ENCODE data around the gene CKAP5. TPM values are rescaled to one million over a fixed set of nuclear protein-coding genes. Genes with fewer than 3 reads are reported as not detected.

CKAP5 gene
- total and polyA plus RNA-seq, 2 experiments from 2014 or later = 67.9 to 120 TPM

- H3K36me3 ChIP-seq (ENCODE audit: insufficient read depth) = no peaks in the 10 kb centered on the region
- H4K20me1 ChIP-seq (replicated peaks; ENCODE audit: insufficient read depth) = no peaks in the 10 kb centered on the region
- H3K4me3 Mint-ChIP-seq = no peak overlapping the region
- no peaks in the 10 kb centered on the region for H3K4me1 ChIP-seq (ENCODE audit: insufficient read depth)
- ATAC-seq = no peak
- peaks cover 1% of the 10 kb centered on the region for H3K27me3 Mint-ChIP-seq (ENCODE audit: insufficient read depth, low read depth, poor library complexity)
- no peak for DNase-seq (ENCODE audit: low spot score)
- peaks cover 5% of the 10 kb centered on the region; the same call in 1 of the 2 replicates for H3K79me2 ChIP-seq (replicated peaks; ENCODE audit: insufficient read depth)
- H3F3A ChIP-seq (replicated peaks; ENCODE audit: low read depth) = no peaks in the 10 kb centered on the region
- no peak overlapping the region for H3K4me3 ChIP-seq
- H3K27me3 ChIP-seq (ENCODE audit: insufficient read depth) = no peaks in the 10 kb centered on the region
- no peaks in the 10 kb centered on the region for H3K9me3 Mint-ChIP-seq
- H3K9me2 ChIP-seq (ENCODE audit: insufficient read depth) = no peaks in the 10 kb centered on the region
- TF ChIP-seq EZH2phosphoT487 (IDR thresholded peaks at IDR 0.05; ENCODE audit: unreplicated experiment) (no peak), REST (IDR thresholded peaks at IDR 0.05; ENCODE audit: unreplicated experiment) (no peak)
- peaks cover 4% of the 10 kb centered on the region; the same call in 1 of the 3 replicates for H3K36me3 Mint-ChIP-seq (ENCODE audit: low read depth)
- H3K27ac ChIP-seq (ENCODE audit: low read depth) = no peak overlapping the region
- no peak overlapping the region for H3K27ac Mint-ChIP-seq
- H3K4me1 Mint-ChIP-seq = peaks cover 12% of the 10 kb centered on the region; the same call in 2 of the 3 replicates
- no peak overlapping the region for H3K4me2 ChIP-seq
- H2AFZ ChIP-seq = no peak overlapping the region
These were observed 152.0 kb downstream of the CKAP5 start for GRCh38 chr11:46694072-46694471.

DNA sequence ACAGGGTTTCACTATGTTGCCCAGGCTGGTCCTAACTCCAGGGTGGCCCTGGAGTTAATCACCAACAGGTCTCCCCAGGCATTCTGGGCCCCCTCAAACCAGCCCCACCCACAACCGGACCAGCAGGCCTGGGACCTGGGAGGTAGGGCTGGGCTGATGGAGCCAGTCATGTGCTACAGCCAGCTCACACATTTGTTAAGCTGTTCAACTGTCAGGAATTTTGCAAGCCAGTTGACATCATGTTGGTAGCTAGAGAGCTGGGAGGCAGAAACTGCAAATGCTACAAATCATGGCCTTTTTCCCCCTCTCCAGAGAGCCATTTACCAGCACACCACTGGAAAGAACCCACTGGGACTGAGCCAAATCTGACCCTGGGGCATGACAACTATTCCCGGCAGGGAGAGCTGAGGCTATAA is 152.5 kb downstream of the CKAP5 start:
- DNase-seq (ENCODE audit: low spot score) = no peak
- no peaks in the 10 kb centered on the region for H3K9me3 Mint-ChIP-seq
- Histone ChIP-seq H2AFZ (no peak overlapping the region), H4K20me1 (replicated peaks; ENCODE audit: insufficient read depth) (no peaks in the 10 kb centered on the region), H3K4me1 (ENCODE audit: insufficient read depth) (no peaks in the 10 kb centered on the region), H3F3A (replicated peaks; ENCODE audit: low read depth) (no peaks in the 10 kb centered on the region), H3K79me2 (replicated peaks; ENCODE audit: insufficient read depth) (0 out of 2 replicates have a peak, but pooled peaks cover 3% of the 10 kb centered on the region), H3K36me3 (ENCODE audit: insufficient read depth) (no peaks in the 10 kb centered on the region), H3K4me2 (no peak overlapping the region), H3K9me2 (ENCODE audit: insufficient read depth) (no peaks in the 10 kb centered on the region), H3K27ac (ENCODE audit: low read depth) (no peak overlapping the region), H3K4me3 (no peak overlapping the region), H3K27me3 (ENCODE audit: insufficient read depth) (no peaks in the 10 kb centered on the region)
- H3K27ac Mint-ChIP-seq = no peak overlapping the region
- ATAC-seq = no peak
- H3K27me3 Mint-ChIP-seq (ENCODE audit: insufficient read depth, low read depth, poor library complexity) = peaks cover 1% of the 10 kb centered on the region
- peaks cover 7% of the 10 kb centered on the region; the same call in 1 of the 3 replicates for H3K4me1 Mint-ChIP-seq
- peaks cover 4% of the 10 kb centered on the region; the same call in 1 of the 3 replicates for H3K36me3 Mint-ChIP-seq (ENCODE audit: low read depth)
- no peak overlapping the region for H3K4me3 Mint-ChIP-seq
- TF ChIP-seq, protein P1, sequence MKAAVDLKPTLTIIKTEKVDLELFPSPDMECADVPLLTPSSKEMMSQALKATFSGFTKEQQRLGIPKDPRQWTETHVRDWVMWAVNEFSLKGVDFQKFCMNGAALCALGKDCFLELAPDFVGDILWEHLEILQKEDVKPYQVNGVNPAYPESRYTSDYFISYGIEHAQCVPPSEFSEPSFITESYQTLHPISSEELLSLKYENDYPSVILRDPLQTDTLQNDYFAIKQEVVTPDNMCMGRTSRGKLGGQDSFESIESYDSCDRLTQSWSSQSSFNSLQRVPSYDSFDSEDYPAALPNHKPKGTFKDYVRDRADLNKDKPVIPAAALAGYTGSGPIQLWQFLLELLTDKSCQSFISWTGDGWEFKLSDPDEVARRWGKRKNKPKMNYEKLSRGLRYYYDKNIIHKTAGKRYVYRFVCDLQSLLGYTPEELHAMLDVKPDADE (IDR thresholded peaks at IDR 0.05) = no peak
- TF ChIP-seq EZH2phosphoT487 (IDR thresholded peaks at IDR 0.05; ENCODE audit: unreplicated experiment) = no peak
- no peak for TF ChIP-seq CREB1 (CRISPR knock-in tag; IDR thresholded peaks at IDR 0.05; ENCODE audit: low read depth)
- TF ChIP-seq ZNF114 (CRISPR knock-in tag; IDR thresholded peaks at IDR 0.05) = no peak
- TF ChIP-seq, protein P2, sequence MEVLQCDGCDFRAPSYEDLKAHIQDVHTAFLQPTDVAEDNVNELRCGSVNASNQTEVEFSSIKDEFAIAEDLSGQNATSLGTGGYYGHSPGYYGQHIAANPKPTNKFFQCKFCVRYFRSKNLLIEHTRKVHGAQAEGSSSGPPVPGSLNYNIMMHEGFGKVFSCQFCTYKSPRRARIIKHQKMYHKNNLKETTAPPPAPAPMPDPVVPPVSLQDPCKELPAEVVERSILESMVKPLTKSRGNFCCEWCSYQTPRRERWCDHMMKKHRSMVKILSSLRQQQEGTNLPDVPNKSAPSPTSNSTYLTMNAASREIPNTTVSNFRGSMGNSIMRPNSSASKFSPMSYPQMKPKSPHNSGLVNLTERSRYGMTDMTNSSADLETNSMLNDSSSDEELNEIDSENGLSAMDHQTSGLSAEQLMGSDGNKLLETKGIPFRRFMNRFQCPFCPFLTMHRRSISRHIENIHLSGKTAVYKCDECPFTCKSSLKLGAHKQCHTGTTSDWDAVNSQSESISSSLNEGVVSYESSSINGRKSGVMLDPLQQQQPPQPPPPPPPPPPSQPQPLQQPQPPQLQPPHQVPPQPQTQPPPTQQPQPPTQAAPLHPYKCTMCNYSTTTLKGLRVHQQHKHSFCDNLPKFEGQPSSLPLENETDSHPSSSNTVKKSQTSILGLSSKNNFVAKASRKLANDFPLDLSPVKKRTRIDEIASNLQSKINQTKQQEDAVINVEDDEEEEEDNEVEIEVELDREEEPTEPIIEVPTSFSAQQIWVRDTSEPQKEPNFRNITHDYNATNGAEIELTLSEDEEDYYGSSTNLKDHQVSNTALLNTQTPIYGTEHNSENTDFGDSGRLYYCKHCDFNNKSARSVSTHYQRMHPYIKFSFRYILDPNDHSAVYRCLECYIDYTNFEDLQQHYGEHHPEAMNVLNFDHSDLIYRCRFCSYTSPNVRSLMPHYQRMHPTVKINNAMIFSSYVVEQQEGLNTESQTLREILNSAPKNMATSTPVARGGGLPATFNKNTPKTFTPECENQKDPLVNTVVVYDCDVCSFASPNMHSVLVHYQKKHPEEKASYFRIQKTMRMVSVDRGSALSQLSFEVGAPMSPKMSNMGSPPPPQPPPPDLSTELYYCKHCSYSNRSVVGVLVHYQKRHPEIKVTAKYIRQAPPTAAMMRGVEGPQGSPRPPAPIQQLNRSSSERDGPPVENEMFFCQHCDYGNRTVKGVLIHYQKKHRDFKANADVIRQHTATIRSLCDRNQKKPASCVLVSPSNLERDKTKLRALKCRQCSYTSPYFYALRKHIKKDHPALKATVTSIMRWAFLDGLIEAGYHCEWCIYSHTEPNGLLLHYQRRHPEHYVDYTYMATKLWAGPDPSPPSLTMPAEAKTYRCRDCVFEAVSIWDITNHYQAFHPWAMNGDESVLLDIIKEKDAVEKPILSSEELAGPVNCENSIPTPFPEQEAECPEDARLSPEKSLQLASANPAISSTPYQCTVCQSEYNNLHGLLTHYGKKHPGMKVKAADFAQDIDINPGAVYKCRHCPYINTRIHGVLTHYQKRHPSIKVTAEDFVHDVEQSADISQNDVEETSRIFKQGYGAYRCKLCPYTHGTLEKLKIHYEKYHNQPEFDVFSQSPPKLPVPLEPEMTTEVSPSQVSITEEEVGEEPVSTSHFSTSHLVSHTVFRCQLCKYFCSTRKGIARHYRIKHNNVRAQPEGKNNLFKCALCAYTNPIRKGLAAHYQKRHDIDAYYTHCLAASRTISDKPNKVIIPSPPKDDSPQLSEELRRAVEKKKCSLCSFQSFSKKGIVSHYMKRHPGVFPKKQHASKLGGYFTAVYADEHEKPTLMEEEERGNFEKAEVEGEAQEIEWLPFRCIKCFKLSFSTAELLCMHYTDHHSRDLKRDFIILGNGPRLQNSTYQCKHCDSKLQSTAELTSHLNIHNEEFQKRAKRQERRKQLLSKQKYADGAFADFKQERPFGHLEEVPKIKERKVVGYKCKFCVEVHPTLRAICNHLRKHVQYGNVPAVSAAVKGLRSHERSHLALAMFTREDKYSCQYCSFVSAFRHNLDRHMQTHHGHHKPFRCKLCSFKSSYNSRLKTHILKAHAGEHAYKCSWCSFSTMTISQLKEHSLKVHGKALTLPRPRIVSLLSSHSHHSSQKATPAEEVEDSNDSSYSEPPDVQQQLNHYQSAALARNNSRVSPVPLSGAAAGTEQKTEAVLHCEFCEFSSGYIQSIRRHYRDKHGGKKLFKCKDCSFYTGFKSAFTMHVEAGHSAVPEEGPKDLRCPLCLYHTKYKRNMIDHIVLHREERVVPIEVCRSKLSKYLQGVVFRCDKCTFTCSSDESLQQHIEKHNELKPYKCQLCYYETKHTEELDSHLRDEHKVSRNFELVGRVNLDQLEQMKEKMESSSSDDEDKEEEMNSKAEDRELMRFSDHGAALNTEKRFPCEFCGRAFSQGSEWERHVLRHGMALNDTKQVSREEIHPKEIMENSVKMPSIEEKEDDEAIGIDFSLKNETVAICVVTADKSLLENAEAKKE (CRISPR knock-in tag; IDR thresholded peaks at IDR 0.05) = no peak
- no peak for TF ChIP-seq EZH2 (IDR thresholded peaks at IDR 0.05; ENCODE audit: low read depth, unreplicated experiment)
- TF ChIP-seq STAT1 (IDR thresholded peaks at IDR 0.05; ENCODE audit: unreplicated experiment) = no peak

All from GM23338 (cell line).